DND-41 (cell line): ENCODE measurements around the gene CLINT1.

Source experiments
- EZH2 ChIP-seq: IDR thresholded peaks from 3 replicates; pipeline ENCODE4 v1.6.1; 2012; ENCODE audit warnings: borderline replicate concordance, low read depth, mild to moderate bottlenecking, moderate library complexity, low read length, inconsistent platforms; ENCODE audit not compliant: severe bottlenecking
- TF ChIP-seq, protein P1 (sequence below): IDR thresholded peaks from 2 replicates; pipeline ENCODE4 v1.5.1; 2012; ENCODE audit warnings: borderline replicate concordance, low read length, moderate library complexity, mild to moderate bottlenecking; ENCODE audit not compliant: poor library complexity, severe bottlenecking; ENCODE audit errors: extremely low read depth

- TF ChIP-seq, protein P1, sequence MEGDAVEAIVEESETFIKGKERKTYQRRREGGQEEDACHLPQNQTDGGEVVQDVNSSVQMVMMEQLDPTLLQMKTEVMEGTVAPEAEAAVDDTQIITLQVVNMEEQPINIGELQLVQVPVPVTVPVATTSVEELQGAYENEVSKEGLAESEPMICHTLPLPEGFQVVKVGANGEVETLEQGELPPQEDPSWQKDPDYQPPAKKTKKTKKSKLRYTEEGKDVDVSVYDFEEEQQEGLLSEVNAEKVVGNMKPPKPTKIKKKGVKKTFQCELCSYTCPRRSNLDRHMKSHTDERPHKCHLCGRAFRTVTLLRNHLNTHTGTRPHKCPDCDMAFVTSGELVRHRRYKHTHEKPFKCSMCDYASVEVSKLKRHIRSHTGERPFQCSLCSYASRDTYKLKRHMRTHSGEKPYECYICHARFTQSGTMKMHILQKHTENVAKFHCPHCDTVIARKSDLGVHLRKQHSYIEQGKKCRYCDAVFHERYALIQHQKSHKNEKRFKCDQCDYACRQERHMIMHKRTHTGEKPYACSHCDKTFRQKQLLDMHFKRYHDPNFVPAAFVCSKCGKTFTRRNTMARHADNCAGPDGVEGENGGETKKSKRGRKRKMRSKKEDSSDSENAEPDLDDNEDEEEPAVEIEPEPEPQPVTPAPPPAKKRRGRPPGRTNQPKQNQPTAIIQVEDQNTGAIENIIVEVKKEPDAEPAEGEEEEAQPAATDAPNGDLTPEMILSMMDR: no peak
- no peak for TF ChIP-seq EZH2
Observed at GRCh38 chr5:157836121-157836753, 22.7 kb downstream of the CLINT1 start.
